BJ (cell line): ENCODE results near the gene SLC35E2B. TPM values are rescaled to one million over a fixed set of nuclear protein-coding genes. Genes with fewer than 3 reads are reported as not detected.

Experiments used
- CTCF ChIA-PET: fragments of 350-600 bp; formaldehyde crosslinking; extraction: SDS; loops from one replicate; lab custom pipeline; 2021; ENCODE audit warnings: antibody characterized with exemption, inconsistent platforms; lab: Yijun Ruan, JAX
- POLR2A ChIA-PET: fragments of 300-600 bp; sonication (Branson Sonifier 250); formaldehyde crosslinking; extraction: SDS; loops from one replicate; lab custom pipeline; 2021; ENCODE audit warnings: antibody characterized with exemption; lab: Charles Lee
- DNase-seq: peaks from one replicate; pipeline ENCODE4 v3.0.0-alpha.2; 2011; ENCODE audit warnings: low read depth
- H3K27me3 ChIP-seq: 2 replicates; pipeline ENCODE4 v1.6.0; 2011; ENCODE audit warnings: low read length; ENCODE audit not compliant: control insufficient read depth, insufficient read depth
- H3K36me3 ChIP-seq: 2 replicates; pipeline ENCODE4 v1.5.1; 2011; ENCODE audit warnings: low read length; ENCODE audit not compliant: control insufficient read depth, insufficient read depth
- H3K4me3 ChIP-seq: 2 replicates; pipeline ENCODE4 v1.5.1; 2011; ENCODE audit warnings: low read depth, mild to moderate bottlenecking, control low read depth, low read length
- polyA plus RNA-seq: library from polyadenylated mRNA; depleted of rRNA; stranded (reverse); fragments of >200 nt; gene quantifications from 2 replicates; pipeline ENCODE4 v1.2.3, GENCODE V29; 2011
- TF ChIP-seq, protein P1 (sequence below): IDR thresholded peaks from 2 replicates; pipeline ENCODE4 v1.5.1; 2011; ENCODE audit warnings: low read depth, mild to moderate bottlenecking, control low read depth, inconsistent platforms, low read length, moderate library complexity; ENCODE audit not compliant: insufficient read depth

The SLC35E2B gene
- polyA plus RNA-seq, 1 experiment = 15.8 TPM

DNA sequence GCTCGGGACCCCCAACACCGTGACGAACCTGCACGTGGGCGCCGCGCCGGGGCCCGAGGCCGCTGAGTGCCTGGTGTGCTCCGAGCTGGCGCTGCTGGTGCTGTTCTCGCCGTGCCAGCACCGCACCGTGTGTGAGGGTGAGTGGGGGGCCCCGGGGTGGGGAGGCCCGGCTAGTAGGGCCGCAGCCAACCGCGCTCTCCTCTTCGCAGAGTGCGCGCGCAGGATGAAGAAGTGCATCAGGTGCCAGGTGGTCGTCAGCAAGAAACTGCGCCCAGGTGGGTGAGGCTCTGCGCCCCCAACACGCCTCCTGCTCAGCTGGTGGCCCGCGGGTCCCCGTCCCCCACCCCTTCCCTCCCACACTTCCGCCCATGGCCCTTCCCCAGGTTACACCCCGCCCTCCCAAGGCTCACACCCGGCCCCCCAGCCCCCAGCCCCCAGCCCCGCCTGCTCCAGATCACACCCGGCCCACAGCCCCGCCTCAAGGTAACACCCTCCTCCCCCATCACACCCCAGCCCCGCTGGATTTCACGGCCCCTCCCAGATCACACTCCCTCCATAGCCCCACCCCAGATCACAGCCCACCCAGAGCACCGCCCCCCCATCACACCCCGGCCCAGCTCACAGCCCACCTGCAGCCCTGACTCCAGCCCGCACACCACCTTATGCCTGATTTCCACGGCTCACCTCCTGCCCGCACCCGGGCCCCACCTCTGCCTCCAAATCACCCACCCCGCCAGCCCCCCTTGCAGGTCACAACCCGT is 63.0 kb downstream of the SLC35E2B start:
- DNase-seq = no peak
- peaks cover 6% of the 10 kb centered on the region for H3K36me3 ChIP-seq
- TF ChIP-seq, protein P1, sequence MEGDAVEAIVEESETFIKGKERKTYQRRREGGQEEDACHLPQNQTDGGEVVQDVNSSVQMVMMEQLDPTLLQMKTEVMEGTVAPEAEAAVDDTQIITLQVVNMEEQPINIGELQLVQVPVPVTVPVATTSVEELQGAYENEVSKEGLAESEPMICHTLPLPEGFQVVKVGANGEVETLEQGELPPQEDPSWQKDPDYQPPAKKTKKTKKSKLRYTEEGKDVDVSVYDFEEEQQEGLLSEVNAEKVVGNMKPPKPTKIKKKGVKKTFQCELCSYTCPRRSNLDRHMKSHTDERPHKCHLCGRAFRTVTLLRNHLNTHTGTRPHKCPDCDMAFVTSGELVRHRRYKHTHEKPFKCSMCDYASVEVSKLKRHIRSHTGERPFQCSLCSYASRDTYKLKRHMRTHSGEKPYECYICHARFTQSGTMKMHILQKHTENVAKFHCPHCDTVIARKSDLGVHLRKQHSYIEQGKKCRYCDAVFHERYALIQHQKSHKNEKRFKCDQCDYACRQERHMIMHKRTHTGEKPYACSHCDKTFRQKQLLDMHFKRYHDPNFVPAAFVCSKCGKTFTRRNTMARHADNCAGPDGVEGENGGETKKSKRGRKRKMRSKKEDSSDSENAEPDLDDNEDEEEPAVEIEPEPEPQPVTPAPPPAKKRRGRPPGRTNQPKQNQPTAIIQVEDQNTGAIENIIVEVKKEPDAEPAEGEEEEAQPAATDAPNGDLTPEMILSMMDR = no peak
- CTCF ChIA-PET = interaction anchor here (1.1 kb wide), 1 partner anchor 9 kb away, joined by 4 read pairs; no protein-coding TSS in a partner anchor
- no peak overlapping the region for H3K4me3 ChIP-seq
- POLR2A ChIA-PET = no interaction called here
- H3K27me3 ChIP-seq = peaks cover 2% of the 10 kb centered on the region

DNA sequence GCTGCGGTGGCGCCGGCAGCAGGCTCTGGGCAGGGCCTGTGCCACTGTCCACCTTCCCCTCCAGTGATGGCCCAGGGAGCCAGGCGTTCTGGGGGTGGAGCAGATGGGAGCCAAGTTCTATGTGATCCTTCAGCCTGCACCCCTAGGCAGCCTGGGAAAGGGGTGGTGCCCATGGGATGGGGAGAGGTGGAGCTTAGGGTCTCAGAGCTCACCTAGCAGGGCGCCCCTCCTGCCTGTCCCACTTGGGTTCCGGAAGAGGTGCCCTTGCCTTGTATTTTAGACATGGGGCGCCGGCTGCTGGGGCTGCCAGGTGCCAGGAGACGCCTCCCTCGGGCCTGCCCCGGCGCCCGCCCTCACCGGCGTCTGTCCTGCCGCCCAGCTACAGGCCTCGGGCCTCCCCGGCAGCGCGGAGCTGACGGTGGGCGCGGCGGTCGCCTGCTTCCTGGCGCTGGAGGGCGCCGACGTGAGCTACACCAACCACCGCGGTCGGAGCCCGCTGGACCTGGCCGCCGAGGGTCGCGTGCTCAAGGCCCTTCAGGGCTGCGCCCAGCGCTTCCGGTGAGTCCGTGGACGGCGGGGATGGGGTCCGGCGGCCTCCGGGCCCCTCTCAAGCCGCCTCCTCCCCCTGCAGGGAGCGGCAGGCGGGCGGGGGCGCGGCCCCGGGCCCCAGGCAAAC is 63.7 kb downstream of the SLC35E2B start:
- no peak overlapping the region for H3K4me3 ChIP-seq
- ChIA-PET POLR2A (no interaction called here), CTCF (no interaction called here)
- peaks cover 6% of the 10 kb centered on the region for H3K36me3 ChIP-seq
- H3K27me3 ChIP-seq = peaks cover 2% of the 10 kb centered on the region
- TF ChIP-seq, protein P1 = no peak
- DNase-seq = no peak

DNA sequence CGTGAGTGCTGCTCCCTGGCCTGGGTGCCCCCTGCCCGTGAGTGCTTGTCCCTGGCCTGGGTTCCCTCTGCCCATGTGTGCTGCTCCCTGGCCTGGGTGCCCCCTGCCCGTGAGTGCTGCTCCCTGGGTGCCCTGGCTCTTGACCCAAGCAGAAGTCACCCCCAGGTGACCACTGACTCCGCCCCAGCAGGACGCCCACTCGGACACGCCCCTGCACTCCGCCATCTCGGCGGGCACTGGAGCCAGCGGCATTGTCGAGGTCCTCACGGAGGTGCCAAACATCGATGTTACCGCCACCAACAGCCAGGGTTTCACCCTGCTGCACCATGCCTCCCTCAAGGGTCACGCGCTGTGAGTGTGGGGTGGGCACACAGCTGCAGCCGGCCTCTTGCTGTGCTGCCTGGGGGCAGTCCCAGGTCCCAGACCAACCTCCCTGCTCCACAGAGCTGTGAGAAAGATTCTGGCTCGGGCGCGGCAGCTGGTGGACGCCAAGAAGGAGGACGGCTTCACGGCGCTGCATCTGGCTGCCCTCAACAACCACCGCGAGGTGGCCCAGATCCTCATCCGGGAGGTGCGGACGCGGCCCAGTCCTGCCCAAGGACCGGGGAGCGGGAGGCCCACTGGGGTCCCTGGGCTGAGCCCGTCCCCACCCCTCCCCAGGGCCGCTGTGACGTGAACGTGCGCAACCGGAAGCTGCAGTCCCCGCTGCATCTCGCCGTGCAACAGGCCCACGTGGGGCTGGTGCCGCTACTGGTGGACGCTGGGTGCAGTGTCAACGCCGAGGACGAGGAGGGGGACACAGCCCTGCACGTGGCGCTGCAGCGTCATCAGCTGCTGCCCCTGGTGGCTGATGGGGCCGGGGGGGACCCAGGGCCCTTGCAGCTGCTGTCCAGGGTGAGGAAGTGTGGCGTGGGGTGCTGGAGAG is 64.5 kb downstream of the SLC35E2B start:
- Histone ChIP-seq H3K27me3 (peaks cover 2% of the 10 kb centered on the region), H3K4me3 (no peak overlapping the region), H3K36me3 (peaks cover 6% of the 10 kb centered on the region)
- no peak for DNase-seq
- TF ChIP-seq, protein P1 = no peak
- ChIA-PET CTCF (no interaction called here), POLR2A (no interaction called here)

GRCh38 chr1:1627261-1627828 is 65.2 kb downstream of the SLC35E2B start:
- DNase-seq = no peak
- Histone ChIP-seq H3K36me3 (peaks cover 6% of the 10 kb centered on the region), H3K4me3 (no peak overlapping the region), H3K27me3 (peaks cover 2% of the 10 kb centered on the region)
- ChIA-PET CTCF (no interaction called here), POLR2A (no interaction called here)
- TF ChIP-seq, protein P1 = no peak
